Stimulated activated naive CD8-positive, alpha-beta T cell treated with anti-CD3 and anti-CD28 coated beads, Interleukin-15, amount 100 ng/mL, for 72 hours (primary cell): ENCODE data around the gene PLOD3.
A peak's percentile ranks its signal among the peaks of the same experiment; 100 is the strongest.

ENCODE experiments used
- ATAC-seq: fragments of 150-1000 bp; cut with Tn5 transposase; 2 replicates; pipeline ENCODE4 v1.10.0; 2021; ENCODE audit warnings: mild to moderate bottlenecking, moderate library complexity
- DNase-seq, 2 donors: peaks; one replicate each; pipeline ENCODE4 v3.0.0; 2021 to 2022
- H3K27ac Mint-ChIP-seq, 2 donors: one replicate each; pipeline ENCODE4 v1.8.0; 2022; ENCODE audit warnings: mild to moderate bottlenecking in 2 of 2, mixed read lengths in 2 of 2, moderate library complexity in 2 of 2
- H3K27me3 Mint-ChIP-seq: one replicate; pipeline ENCODE4 v1.8.0; 2022; ENCODE audit warnings: mixed read lengths
- H3K4me1 Mint-ChIP-seq: one replicate; pipeline ENCODE4 v1.8.0; 2022; ENCODE audit warnings: mild to moderate bottlenecking, mixed read lengths
- H3K4me3 Mint-ChIP-seq, 2 donors: one replicate each; pipeline ENCODE4 v1.8.0; 2022; ENCODE audit warnings: mild to moderate bottlenecking in 2 of 2, mixed read lengths in 2 of 2, moderate library complexity in 1 of 2
- H3K9me3 Mint-ChIP-seq, 2 donors: one replicate each; pipeline ENCODE4 v1.8.0; 2022; ENCODE audit warnings: mixed read lengths in 2 of 2

PLOD3 gene

GRCh38 chr7:101180130-101180755 lies 37.1 kb downstream of the PLOD3 start, which contains the start of gene NAT16:
Gene NAT16, minus strand, starts transcription at chr7:101180293. Its CDS starts 5,486 bp downstream, at chr7:101174807.
- DNase-seq, result no peak
- H3K4me3 Mint-ChIP-seq, result peak within 1 kb of the TSS; percentile 35 to 56
- H3K4me1 Mint-ChIP-seq, result peaks cover 22% of the 10 kb centered on the region
- H3K27me3 Mint-ChIP-seq, result peaks cover 85% of the 10 kb centered on the region
- no peaks in the 10 kb centered on the region for H3K9me3 Mint-ChIP-seq
- H3K27ac Mint-ChIP-seq, result peak within 1 kb of the TSS in 1 of 2 donors; percentile 25
- peak; percentile 7 for ATAC-seq

DNA sequence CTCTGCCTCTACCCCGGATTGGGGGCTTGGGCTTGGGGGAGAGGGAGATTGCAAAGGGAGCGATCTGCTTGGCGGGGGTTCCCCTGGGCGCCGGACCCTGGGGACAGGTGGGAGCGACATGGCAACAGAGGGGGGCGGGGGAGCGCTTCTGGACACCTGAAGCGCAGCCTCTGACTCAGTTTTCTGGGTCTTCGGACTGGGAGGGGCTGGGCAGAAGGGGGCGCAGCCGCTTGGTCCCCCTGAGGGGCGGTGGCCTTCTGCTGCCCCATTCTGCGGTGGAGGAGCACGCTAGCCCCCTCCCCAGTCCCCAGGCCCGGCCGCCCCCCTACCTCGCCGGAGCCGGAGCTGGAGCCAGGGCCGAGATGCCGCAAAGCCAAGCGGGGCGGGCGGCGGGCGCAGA lies 37.7 kb downstream of the PLOD3 start:
- Mint-ChIP-seq H3K27me3 (peaks cover 85% of the 10 kb centered on the region), H3K9me3 (no peaks in the 10 kb centered on the region), H3K27ac (no peak overlapping the region), H3K4me3 (no peak overlapping the region), H3K4me1 (peaks cover 23% of the 10 kb centered on the region)
- no peak for DNase-seq
- no peak for ATAC-seq

- Mint-ChIP-seq H3K27ac (peak overlapping the region in 1 of 2 donors; percentile 43), H3K4me1 (peaks cover 29% of the 10 kb centered on the region), H3K27me3 (peaks cover 86% of the 10 kb centered on the region), H3K9me3 (no peaks in the 10 kb centered on the region), H3K4me3 (peak overlapping the region; percentile 26 to 27)
- no peak for ATAC-seq
- no peak for DNase-seq
Measured at GRCh38 chr7:101179117-101179516, 38.3 kb downstream of the PLOD3 start.

GRCh38 chr7:101177644-101178043 lies 39.7 kb downstream of the PLOD3 start:
- H3K4me1 Mint-ChIP-seq, result peaks cover 44% of the 10 kb centered on the region
- H3K4me3 Mint-ChIP-seq, result no peak overlapping the region
- H3K27ac Mint-ChIP-seq, result no peak overlapping the region
- DNase-seq (no peak), ATAC-seq (no peak)
- no peaks in the 10 kb centered on the region for H3K9me3 Mint-ChIP-seq
- H3K27me3 Mint-ChIP-seq, result peaks cover 97% of the 10 kb centered on the region

- ATAC-seq (no peak), DNase-seq (no peak)
- Mint-ChIP-seq H3K27me3 (peaks cover 100% of the 10 kb centered on the region), H3K9me3 (no peaks in the 10 kb centered on the region), H3K27ac (no peak overlapping the region), H3K4me1 (peaks cover 61% of the 10 kb centered on the region), H3K4me3 (no peak overlapping the region)
Measured at GRCh38 chr7:101175664-101176063, 41.7 kb downstream of the PLOD3 start.

GRCh38 chr7:101174322-101174854 lies 43.0 kb downstream of the PLOD3 start:
- peaks cover 61% of the 10 kb centered on the region for H3K4me1 Mint-ChIP-seq
- H3K4me3 Mint-ChIP-seq, result peak overlapping the region; percentile 70 to 83
- peak; percentile 37 for ATAC-seq
- H3K27ac Mint-ChIP-seq, result no peak overlapping the region
- H3K9me3 Mint-ChIP-seq, result no peaks in the 10 kb centered on the region
- DNase-seq, result peak in 1 of 2 donors; percentile 16
- H3K27me3 Mint-ChIP-seq, result peaks cover 100% of the 10 kb centered on the region

DNA sequence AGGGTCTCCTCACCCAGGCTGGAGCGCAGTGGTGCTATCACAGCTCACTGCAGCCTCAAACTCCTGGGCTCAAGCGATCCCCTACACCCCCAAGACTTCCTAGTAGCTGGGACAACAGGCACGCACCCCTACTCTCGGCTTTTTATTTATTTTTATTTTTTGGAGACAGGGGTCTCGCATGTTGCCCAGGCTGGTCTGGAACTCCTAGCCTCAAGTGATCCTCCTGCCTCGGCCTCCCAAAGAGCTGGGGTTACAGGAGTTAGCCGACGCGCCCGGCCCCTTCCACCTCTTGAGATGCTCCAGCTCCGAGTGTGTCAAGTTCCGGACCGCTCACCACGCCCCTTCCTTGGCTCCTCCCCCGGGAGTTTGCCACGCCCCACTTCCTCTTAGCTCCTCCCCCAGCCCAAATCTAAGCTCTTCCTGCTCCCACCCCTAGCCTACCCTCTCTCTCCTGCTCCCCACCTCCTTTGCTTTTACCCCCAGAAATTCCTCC lies 43.6 kb downstream of the PLOD3 start:
- ATAC-seq (peak; percentile 80), DNase-seq (peak; percentile 77)
- H3K9me3 Mint-ChIP-seq, result no peaks in the 10 kb centered on the region
- peaks cover 100% of the 10 kb centered on the region for H3K27me3 Mint-ChIP-seq
- peaks cover 61% of the 10 kb centered on the region for H3K4me1 Mint-ChIP-seq
- H3K4me3 Mint-ChIP-seq, result peak overlapping the region; percentile 70 to 83
- H3K27ac Mint-ChIP-seq, result peak overlapping the region in 1 of 2 donors; percentile 64

- no peaks in the 10 kb centered on the region for H3K9me3 Mint-ChIP-seq
- H3K27me3 Mint-ChIP-seq, result peaks cover 100% of the 10 kb centered on the region
Measured at GRCh38 chr7:101172854-101173751, 44.3 kb downstream of the PLOD3 start.

GRCh38 chr7:101172005-101172853 lies 45.2 kb downstream of the PLOD3 start:
- peaks cover 70% of the 10 kb centered on the region for H3K4me1 Mint-ChIP-seq
- H3K27ac Mint-ChIP-seq, result no peak overlapping the region
- no peaks in the 10 kb centered on the region for H3K9me3 Mint-ChIP-seq
- peaks cover 100% of the 10 kb centered on the region for H3K27me3 Mint-ChIP-seq
- no peak for ATAC-seq
- DNase-seq, result no peak
- H3K4me3 Mint-ChIP-seq, result peak overlapping the region; percentile 64 to 83

More at GRCh38 chr7:101172854-101173751, 44.3 kb downstream of the PLOD3 start:
- no peak overlapping the region for H3K27ac Mint-ChIP-seq
- peak; percentile 37 for ATAC-seq
- H3K4me3 Mint-ChIP-seq, result peak overlapping the region; percentile 61 to 83
- peak in 1 of 2 donors; percentile 45 for DNase-seq
- H3K4me1 Mint-ChIP-seq, result peaks cover 67% of the 10 kb centered on the region

GRCh38 chr7:101171442-101171837 lies 45.9 kb downstream of the PLOD3 start:
- Mint-ChIP-seq H3K9me3 (no peaks in the 10 kb centered on the region), H3K27ac (no peak overlapping the region), H3K4me1 (peaks cover 78% of the 10 kb centered on the region), H3K4me3 (peak overlapping the region; percentile 64 to 83), H3K27me3 (peaks cover 100% of the 10 kb centered on the region)
- DNase-seq (no peak), ATAC-seq (no peak)

DNA sequence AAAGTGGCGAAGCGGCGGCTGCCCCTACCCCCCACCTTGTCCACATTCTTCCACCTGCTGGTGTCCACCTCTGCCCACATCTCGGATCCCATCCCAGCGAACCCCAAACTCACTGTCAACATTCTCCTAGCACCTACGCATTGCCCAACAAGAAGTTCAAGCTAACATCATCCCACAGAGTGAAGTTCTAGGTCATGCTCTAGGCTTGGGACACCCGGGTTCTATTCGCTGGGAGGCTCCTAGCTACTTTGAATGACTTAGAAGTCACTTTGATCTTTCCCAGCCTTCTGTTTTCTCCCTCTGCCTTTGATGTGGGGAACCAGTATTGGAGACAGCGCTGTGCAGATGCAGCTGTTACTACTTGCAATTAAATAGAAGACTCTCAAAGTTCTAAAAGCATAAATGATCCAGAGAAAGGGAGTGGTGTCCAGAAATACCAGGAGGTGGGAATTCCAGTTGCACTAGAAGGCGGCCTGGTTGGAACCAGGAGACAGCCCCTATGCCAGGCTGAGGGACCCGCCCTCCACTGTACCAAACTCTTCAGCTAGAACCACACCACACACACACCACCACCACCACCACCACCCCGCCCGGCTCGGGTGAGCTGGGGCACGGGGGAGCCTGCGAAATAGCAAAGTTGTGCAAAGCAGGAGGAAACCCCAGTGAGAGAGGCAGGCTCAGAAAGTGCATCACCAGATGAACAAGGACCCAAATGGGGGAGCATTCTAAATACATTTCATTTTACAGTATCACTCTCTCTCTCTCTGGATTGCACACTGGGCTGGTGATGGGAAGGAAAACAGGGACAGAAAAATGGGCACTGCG lies 46.6 kb downstream of the PLOD3 start:
- ATAC-seq, result no peak
- Mint-ChIP-seq H3K9me3 (no peaks in the 10 kb centered on the region), H3K4me3 (peak overlapping the region; percentile 64 to 83), H3K27me3 (peaks cover 100% of the 10 kb centered on the region), H3K4me1 (peaks cover 84% of the 10 kb centered on the region), H3K27ac (no peak overlapping the region)
- DNase-seq, result peak in 1 of 2 donors; percentile 25

GRCh38 chr7:101169838-101170551 lies 47.4 kb downstream of the PLOD3 start:
- Mint-ChIP-seq H3K4me3 (peak overlapping the region; percentile 53 to 67), H3K27me3 (peaks cover 100% of the 10 kb centered on the region), H3K27ac (no peak overlapping the region), H3K4me1 (peaks cover 93% of the 10 kb centered on the region), H3K9me3 (no peaks in the 10 kb centered on the region)
- DNase-seq (peak; percentile 81 to 84), ATAC-seq (peak; percentile 39)

GRCh38 chr7:101169110-101169837 lies 48.1 kb downstream of the PLOD3 start:
- peaks cover 95% of the 10 kb centered on the region for H3K4me1 Mint-ChIP-seq
- no peak overlapping the region for H3K27ac Mint-ChIP-seq
- DNase-seq (no peak), ATAC-seq (no peak)
- no peaks in the 10 kb centered on the region for H3K9me3 Mint-ChIP-seq
- H3K27me3 Mint-ChIP-seq, result peaks cover 100% of the 10 kb centered on the region
- peak overlapping the region; percentile 53 to 67 for H3K4me3 Mint-ChIP-seq
